NCI-H2227 (cell line): Measurements from ENCODE around the gene SUN3.
A peak's percentile ranks its signal among the peaks of the same experiment; 100 is the strongest.
"Not testable (repeated sequence)": the region's sequence is repeated elsewhere in the genome, so short reads cannot be mapped to it uniquely, and the experiment has no call there.

Experiments used
- DNase-seq: peaks from one replicate; lab custom pipeline; 2025; ENCODE audit not compliant: unreplicated experiment; lab: John Stamatoyannopoulos, UW

The SUN3 gene

GRCh38 chr7:47945261-47946015 is 83.5 kb downstream of the SUN3 start:
- peak; percentile 51 for DNase-seq

- no peak for DNase-seq
Observed at GRCh38 chr7:47944536-47945260, 84.2 kb downstream of the SUN3 start.

- DNase-seq = no peak
Observed at GRCh38 chr7:47943676-47944474, 85.0 kb downstream of the SUN3 start.

- not testable (repeated sequence) for DNase-seq
Observed at GRCh38 chr7:47942651-47943050, 86.3 kb downstream of the SUN3 start.

- DNase-seq = no peak
Observed at GRCh38 chr7:47942132-47942531, 86.8 kb downstream of the SUN3 start.

- no peak for DNase-seq
Observed at GRCh38 chr7:47941136-47941844, 87.6 kb downstream of the SUN3 start.

- DNase-seq = no peak
Observed at GRCh38 chr7:47940088-47941013, 88.6 kb downstream of the SUN3 start.

- no peak for DNase-seq
Observed at GRCh38 chr7:47939425-47940036, 89.4 kb downstream of the SUN3 start.

- DNase-seq = no peak
Observed at GRCh38 chr7:47938574-47939165, 90.2 kb downstream of the SUN3 start.

GRCh38 chr7:47937711-47938573 is 91.0 kb downstream of the SUN3 start:
- no peak for DNase-seq
